Measurements from ENCODE around the gene THBD.
A peak's percentile ranks its signal among the peaks of the same experiment; 100 is the strongest.

Gene THBD

GRCh38 chr20:23049201-23050075 lies at the start of gene THBD:
THBD (minus strand) TSS chr20:23049672; CDS start chr20:23049504, 168 bp downstream.
- DNase-seq (ENCODE audit: low read depth, low spot score): peak; percentile 64
- in situ Hi-C loops (cut with HindIII; ENCODE audit: low sequenced_read_pairs): no loop called here
- H3K4me3 ChIP-seq (ENCODE audit: low read depth, low read length): peak within 1 kb of the TSS; percentile 44
- no peak for TF ChIP-seq CTCF (IDR thresholded peaks at IDR 0.05; ENCODE audit: low read depth, low read length)

- no peak for DNase-seq (ENCODE audit: low read depth, low spot score)
- in situ Hi-C loops (cut with HindIII; ENCODE audit: low sequenced_read_pairs): no loop called here
- TF ChIP-seq CTCF (IDR thresholded peaks at IDR 0.05; ENCODE audit: low read depth, low read length): no peak
- no peak overlapping the region for H3K4me3 ChIP-seq (ENCODE audit: low read depth, low read length)
Observed at GRCh38 chr20:23097636-23098580, 48.4 kb upstream of the THBD start.

GRCh38 chr20:23096986-23097520 lies 47.6 kb upstream of the THBD start:
- H3K4me3 ChIP-seq (ENCODE audit: low read depth, low read length): no peak overlapping the region
- no peak for DNase-seq (ENCODE audit: low read depth, low spot score)
- TF ChIP-seq CTCF (IDR thresholded peaks at IDR 0.05; ENCODE audit: low read depth, low read length): no peak
- in situ Hi-C loops (cut with HindIII; ENCODE audit: low sequenced_read_pairs): no loop called here

- in situ Hi-C loops (cut with HindIII; ENCODE audit: low sequenced_read_pairs): no loop called here
- no peak for TF ChIP-seq CTCF (IDR thresholded peaks at IDR 0.05; ENCODE audit: low read depth, low read length)
Observed at GRCh38 chr20:23096097-23096496, 46.6 kb upstream of the THBD start.

GRCh38 chr20:23095499-23095898 lies 46.0 kb upstream of the THBD start:
- no peak overlapping the region for H3K4me3 ChIP-seq (ENCODE audit: low read depth, low read length)
- no peak for DNase-seq (ENCODE audit: low read depth, low spot score)
- in situ Hi-C loops (cut with HindIII; ENCODE audit: low sequenced_read_pairs): no loop called here
- TF ChIP-seq CTCF (IDR thresholded peaks at IDR 0.05; ENCODE audit: low read depth, low read length): no peak

More at GRCh38 chr20:23096097-23096496, 46.6 kb upstream of the THBD start:
- DNase-seq (ENCODE audit: low read depth, low spot score): no peak
- H3K4me3 ChIP-seq (ENCODE audit: low read depth, low read length): no peak overlapping the region

- no peak overlapping the region for H3K4me3 ChIP-seq (ENCODE audit: low read depth, low read length)
- no peak for TF ChIP-seq CTCF (IDR thresholded peaks at IDR 0.05; ENCODE audit: low read depth, low read length)
- in situ Hi-C loops (cut with HindIII; ENCODE audit: low sequenced_read_pairs): no loop called here
- no peak for DNase-seq (ENCODE audit: low read depth, low spot score)
Observed at GRCh38 chr20:23094927-23095326, 45.5 kb upstream of the THBD start.

Data from astrocyte of the spinal cord (primary cell).